GM12878 (cell line): ENCODE results near the gene ZBTB24. TPM values are rescaled to one million over a fixed set of nuclear protein-coding genes. Genes with fewer than 3 reads are reported as not detected.

Experiments used
- ATAC-seq: fragments of 200-7000 bp; cut with Tn5 transposase; 3 replicates; pipeline ENCODE4 v1.9.1; 2020; ENCODE audit warnings: mild to moderate bottlenecking, moderate library complexity
- BruUV-seq: library from RNA; stranded (reverse); fragments of 400-500 nt; replicated peaks from 2 replicates; lab custom pipeline; 2021; lab: Mats Ljungman, UMichigan
- CTCF ChIA-PET: fragments of 300-600 bp; sonication (Branson Sonifier 250); formaldehyde crosslinking; extraction: SDS; loops from one replicate; lab custom pipeline; 2021; ENCODE audit warnings: inconsistent platforms; lab: Yijun Ruan, JAX
- POLR2A ChIA-PET: fragments of 350-600 bp; formaldehyde crosslinking; extraction: SDS; loops from one replicate; lab custom pipeline; 2021; ENCODE audit warnings: inconsistent platforms; lab: Charles Lee
- RAD21 ChIA-PET: fragments of 300-600 bp; sonication (Branson Sonifier 250); formaldehyde crosslinking; loops from one replicate; lab custom pipeline; 2023; ENCODE audit warnings: antibody characterized with exemption; ENCODE audit not compliant: unreplicated experiment; lab: Charles Lee
- SMC1A ChIA-PET: fragments of 300-600 bp; sonication (Branson Sonifier 250); formaldehyde crosslinking; loops from one replicate; lab custom pipeline; 2023; ENCODE audit not compliant: unreplicated experiment, uncharacterized antibody; lab: Charles Lee
- DNase-seq: peaks from one replicate; pipeline ENCODE4 v3.0.0-alpha.2; 2011; ENCODE audit warnings: low read depth, low spot score
- FAIRE-seq: peaks from 3 replicates; lab custom pipeline; 2011; peaks lifted over from hg19 to GRCh38; lab: Jason Lieb, UNC
- H2AFZ ChIP-seq: 2 replicates; pipeline ENCODE4 v1.6.0; 2011; ENCODE audit warnings: low read depth, low read length, control low read depth; ENCODE audit not compliant: control insufficient read depth
- H3K27ac ChIP-seq: 2 replicates; pipeline ENCODE4 v1.5.1; 2011; ENCODE audit warnings: control low read depth; ENCODE audit not compliant: control insufficient read depth, insufficient read depth
- H3K27me3 ChIP-seq, 2 experiments: replicated peaks in 1 of 2; 2 replicates each; pipeline versions ENCODE4 v1.6.0 to v1.6.1; 2011; ENCODE audit warnings: low read length in 1 of 2; ENCODE audit not compliant: control insufficient read depth in 2 of 2, insufficient read depth in 2 of 2
- H3K36me3 ChIP-seq, 2 experiments: 2 replicates each; pipeline ENCODE4 v1.5.1; 2011; ENCODE audit warnings: low read length in 1 of 2; ENCODE audit not compliant: control insufficient read depth in 2 of 2, insufficient read depth in 2 of 2
- H3K4me1 ChIP-seq: 2 replicates; pipeline ENCODE4 v1.6.1; 2011; ENCODE audit warnings: mild to moderate bottlenecking, low read length, moderate library complexity, mixed read lengths; ENCODE audit not compliant: control insufficient read depth, insufficient read depth
- H3K4me2 ChIP-seq: 2 replicates; pipeline ENCODE4 v1.6.0; 2011; ENCODE audit warnings: control low read depth; ENCODE audit not compliant: control insufficient read depth, insufficient read depth
- H3K4me3 ChIP-seq: fragments of 200-600 bp; sonication (generic); 2 replicates; pipeline ENCODE4 v1.5.1; 2016
- H3K79me2 ChIP-seq: 2 replicates; pipeline ENCODE4 v1.6.0; 2011; ENCODE audit warnings: low read length; ENCODE audit not compliant: control insufficient read depth, insufficient read depth
- H3K9ac ChIP-seq: 2 replicates; pipeline ENCODE4 v1.8.0; 2011; ENCODE audit warnings: low read length, control low read depth, mixed read lengths; ENCODE audit not compliant: control insufficient read depth, insufficient read depth
- H3K9me3 ChIP-seq: replicated peaks from 3 replicates; pipeline ENCODE4 v1.5.1; 2011; ENCODE audit warnings: mild to moderate bottlenecking, low read length; ENCODE audit not compliant: control insufficient read depth, insufficient read depth
- H4K20me1 ChIP-seq: 2 replicates; pipeline ENCODE4 v1.6.0; 2011; ENCODE audit not compliant: control insufficient read depth, insufficient read depth
- CBFB ChIP-seq: IDR thresholded peaks from 2 replicates; pipeline ENCODE4 v1.6.1; 2016; ENCODE audit warnings: antibody characterized with exemption, low read depth
- CEBPZ ChIP-seq: fragments of 150-350 bp; IDR thresholded peaks from 2 replicates; pipeline ENCODE4 v1.6.1; 2016; ENCODE audit warnings: low read depth, low read length
- REST ChIP-seq: IDR thresholded peaks from 2 replicates; pipeline ENCODE4 v1.6.1; 2012; ENCODE audit warnings: mild to moderate bottlenecking, low read depth, low read length
- SUPT20H ChIP-seq: IDR thresholded peaks from 2 replicates; pipeline ENCODE4 v1.6.1; 2011; ENCODE audit warnings: low read depth, mild to moderate bottlenecking, low read length, moderate library complexity, borderline replicate concordance; ENCODE audit not compliant: control insufficient read depth
- ZBTB33 ChIP-seq: fragments of 450-650 bp; IDR thresholded peaks from 2 replicates; pipeline ENCODE4 v1.6.1; 2017; ENCODE audit warnings: mild to moderate bottlenecking
- WGBS: methylation state at CpG from one replicate; pipeline ENCODE4 v1.1.6; 2016; ENCODE audit warnings: low lambda C conversion rate; ENCODE audit not compliant: insufficient replicate concordance, insufficient coverage; ENCODE audit errors: missing lambda C conversion rate; 5-methylcytosine and 5-hydroxymethylcytosine counted together
- in situ Hi-C: fragments of 300-500 bp; cut with MboI; formaldehyde crosslinking; loops from 9 replicates; pipeline ENCODE4 v1.14.3; 2018; ENCODE audit warnings: mixed read lengths
- intact Hi-C: fragments of 100-400 bp; cut with micrococcal nuclease; formaldehyde crosslinking; loops from one replicate; pipeline ENCODE4 v1.14.2; 2022; ENCODE audit not compliant: unreplicated experiment
- polyA plus RNA-seq, 11 experiments: library from polyadenylated mRNA; depleted of rRNA in 4 of 11; unstranded in 6 of 11; stranded (reverse) in 5 of 11; fragments of >200 nt; fragmentation: Nextera tagmentation in 4 of 11; fragmentation: Illumina TruSeq in 1 of 11; extraction: Ambion mirVana in 4 of 11; extraction: Trizol in 1 of 11; gene quantifications; 1 replicate in 1 of 11; 2 replicates in 10 of 11; pipeline versions ENCODE4 v1.2.1 to v1.2.3, GENCODE V29; 2011 to 2016; ENCODE audit warnings: inconsistent platforms in 2 of 11, missing spikeins in 2 of 11, low read depth in 1 of 11
- total RNA-seq, 4 experiments: library from RNA; depleted of rRNA in 3 of 4; stranded (reverse); fragments of >200 nt in 3 of 4; fragmentation: Illumina TruSeq in 1 of 4; extraction: Trizol in 1 of 4; gene quantifications; 2 replicates each; pipeline versions ENCODE4 v1.2.1 to v1.2.3, GENCODE V29; 2013 to 2021

ZBTB24 gene
- total and polyA plus RNA-seq, 10 of the 15 experiments (the other 5 are each of a cell fraction or from before 2014, with no cell fraction given), result 2.9 to 17.7 (median 8.5) TPM

GRCh38 chr6:109507490-109508072 is 24.6 kb upstream of the ZBTB24 start:
- no peak for ATAC-seq
- Histone ChIP-seq H3K9me3 (no peaks in the 10 kb centered on the region; the same call in 2 of the 3 replicates), H3K79me2 (no peaks in the 10 kb centered on the region), H4K20me1 (no peaks in the 10 kb centered on the region), H3K4me3 (no peak overlapping the region), H3K9ac (no peak overlapping the region), H3K4me2 (no peak overlapping the region), H2AFZ (no peak overlapping the region), H3K27ac (no peak overlapping the region), H3K27me3 (no peaks in the 10 kb centered on the region; a peak in 1 of 4 replicates), H3K36me3 (no peaks in the 10 kb centered on the region), H3K4me1 (no peaks in the 10 kb centered on the region)
- FAIRE-seq, result no peak
- WGBS, result 58% methylated on average over 4 of the region's 4 CpGs
- ChIA-PET POLR2A (interaction anchor here (0.8 to 0.9 kb wide), 2 partner anchors 11 to 15 kb away, joined by 3 read pairs; no protein-coding TSS in a partner anchor), CTCF (no interaction called here), SMC1A (interaction anchor here (0.7 to 1.6 kb wide), 4 partner anchors 8 to 43 kb away, joined by 3 to 5 read pairs (median 4); no protein-coding TSS in a partner anchor), RAD21 (interaction anchor here (0.9 to 1.1 kb wide), 2 partner anchors 8 to 60 kb away, joined by 3 read pairs; no protein-coding TSS in a partner anchor)
- no peak for DNase-seq
- TF ChIP-seq CBFB (no peak), CEBPZ (no peak), REST (no peak), ZBTB33 (no peak), SUPT20H (no peak)
- intact Hi-C loops (no loop called here), in situ Hi-C loops (no loop called here)
- no TSS peak for BruUV-seq
